Measurements from ENCODE around the gene ATF7IP2.
"Not testable (repeated sequence)": the region's sequence is repeated elsewhere in the genome, so short reads cannot be mapped to it uniquely, and the experiment has no call there.

The ATF7IP2 gene

GRCh38 chr16:10349851-10350250 lies 36.0 kb upstream of the ATF7IP2 start:
- no peak for DNase-seq (ENCODE audit: low spot score)
- in situ Hi-C loops (cut with MboI; ENCODE audit: low pct_unique_long_range_greater_than_20kb, low sequenced_read_pairs, unreplicated experiment), result no loop called here
- TF ChIP-seq CTCF (IDR thresholded peaks at IDR 0.05; ENCODE audit: extremely low read depth, insufficient read depth, missing control alignments), result no peak

GRCh38 chr16:10352262-10352661 lies 33.6 kb upstream of the ATF7IP2 start:
- in situ Hi-C loops (cut with MboI; ENCODE audit: low pct_unique_long_range_greater_than_20kb, low sequenced_read_pairs, unreplicated experiment), result no loop called here
- no peak for DNase-seq (ENCODE audit: low spot score)
- TF ChIP-seq CTCF (IDR thresholded peaks at IDR 0.05; ENCODE audit: extremely low read depth, insufficient read depth, missing control alignments), result no peak

GRCh38 chr16:10355589-10355988 lies 30.3 kb upstream of the ATF7IP2 start:
- no peak for DNase-seq (ENCODE audit: low spot score)
- in situ Hi-C loops (cut with MboI; ENCODE audit: low pct_unique_long_range_greater_than_20kb, low sequenced_read_pairs, unreplicated experiment), result no loop called here
- no peak for TF ChIP-seq CTCF (IDR thresholded peaks at IDR 0.05; ENCODE audit: extremely low read depth, insufficient read depth, missing control alignments)

GRCh38 chr16:10356870-10357842 lies 28.7 kb upstream of the ATF7IP2 start:
- TF ChIP-seq CTCF (IDR thresholded peaks at IDR 0.05; ENCODE audit: extremely low read depth, insufficient read depth, missing control alignments), result no peak
- no peak for DNase-seq (ENCODE audit: low spot score)
- in situ Hi-C loops (cut with MboI; ENCODE audit: low pct_unique_long_range_greater_than_20kb, low sequenced_read_pairs, unreplicated experiment), result no loop called here

GRCh38 chr16:10361747-10362076 lies 24.1 kb upstream of the ATF7IP2 start:
- DNase-seq (ENCODE audit: low spot score); in situ Hi-C loops (cut with MboI; ENCODE audit: low pct_unique_long_range_greater_than_20kb, low sequenced_read_pairs, unreplicated experiment): not testable (repeated sequence)

GRCh38 chr16:10362077-10362863 lies 23.6 kb upstream of the ATF7IP2 start:
- DNase-seq (ENCODE audit: low spot score), result no peak
- in situ Hi-C loops (cut with MboI; ENCODE audit: low pct_unique_long_range_greater_than_20kb, low sequenced_read_pairs, unreplicated experiment), result no loop called here

GRCh38 chr16:10362864-10363197 lies 23.0 kb upstream of the ATF7IP2 start:
- in situ Hi-C loops (cut with MboI; ENCODE audit: low pct_unique_long_range_greater_than_20kb, low sequenced_read_pairs, unreplicated experiment); DNase-seq (ENCODE audit: low spot score): not testable (repeated sequence)

More at GRCh38 chr16:10362077-10362863, 23.6 kb upstream of the ATF7IP2 start:
- no peak for TF ChIP-seq CTCF (IDR thresholded peaks at IDR 0.05; ENCODE audit: extremely low read depth, insufficient read depth, missing control alignments)

GRCh38 chr16:10366619-10367018 lies 19.2 kb upstream of the ATF7IP2 start:
- DNase-seq (ENCODE audit: low spot score); in situ Hi-C loops (cut with MboI; ENCODE audit: low pct_unique_long_range_greater_than_20kb, low sequenced_read_pairs, unreplicated experiment): not testable (repeated sequence)

Data from GM13977 (cell line).